Pons (tissue), 1 donor: ENCODE results near the gene GNG3.

Experiments
- DNase-seq: peaks from one replicate; pipeline ENCODE4 v3.0.0-alpha.2; 2016; ENCODE audit warnings: low spot score

GNG3 gene

DNA sequence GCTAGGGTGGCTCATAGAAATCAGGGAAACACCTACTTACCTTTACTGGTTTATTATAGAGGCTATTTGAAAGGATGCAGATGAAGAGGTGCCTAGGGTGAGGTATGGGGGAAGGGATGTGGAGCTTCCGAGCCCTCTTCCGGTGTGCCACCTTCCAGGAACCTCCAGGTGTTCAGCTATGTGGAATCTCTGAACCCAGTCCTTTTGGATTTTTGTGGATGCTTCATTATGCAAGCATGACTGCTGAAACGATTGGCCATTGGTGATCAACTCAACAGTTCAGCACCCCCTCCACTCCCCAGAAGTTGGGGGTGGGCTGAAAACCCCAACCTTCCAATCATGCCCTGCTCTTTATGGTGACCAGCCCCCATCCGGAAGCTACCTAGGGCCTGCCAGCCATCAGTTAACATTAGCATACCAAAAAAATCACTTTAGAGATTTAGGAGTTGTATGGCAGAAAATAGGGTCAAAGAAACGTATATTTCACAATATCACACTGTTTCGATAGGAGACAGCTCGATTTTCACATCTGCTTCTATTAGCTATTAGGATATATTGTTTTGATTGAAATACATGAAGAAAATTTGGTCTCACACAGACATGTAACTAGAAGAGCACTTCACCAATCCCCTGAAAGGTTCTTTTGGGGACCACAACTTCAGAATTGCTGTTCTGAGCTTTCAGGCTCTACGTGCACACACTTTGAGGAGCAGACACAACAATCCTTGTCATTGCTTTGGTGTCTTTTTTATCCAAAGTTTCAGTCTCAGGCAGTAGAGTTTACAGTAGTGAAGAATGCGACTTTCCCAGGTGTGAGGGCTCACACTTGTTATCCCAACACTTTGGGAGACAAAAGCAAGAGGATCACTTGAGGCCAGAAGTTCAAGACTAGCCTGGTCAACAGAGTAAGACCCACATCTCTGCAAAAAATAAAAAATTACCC, 50.6 kb downstream of the GNG3 start:
- DNase-seq = no peak
